Lower lobe of right lung (tissue), 2 donors: ENCODE results near the gene CGNL1. TPM values are rescaled to one million over a fixed set of nuclear protein-coding genes. Genes with fewer than 3 reads are reported as not detected.

Experiments used
- ATAC-seq, 2 donors: fragments of 200-7000 bp; cut with Tn5 transposase; one replicate each; pipeline ENCODE4 v1.9.1; 2020 to 2022; ENCODE audit warnings: mild to moderate bottlenecking in 2 of 2, moderate library complexity in 2 of 2
- DNase-seq: peaks from one replicate; pipeline ENCODE4 v3.0.0-alpha.2; 2020
- H3K27ac ChIP-seq: fragments of 200-600 bp; one replicate; pipeline ENCODE4 v1.8.0; 2022
- H3K27me3 ChIP-seq: fragments of 200-600 bp; one replicate; pipeline ENCODE4 v1.8.0; 2022; ENCODE audit warnings: low read depth
- H3K36me3 ChIP-seq: fragments of 200-600 bp; one replicate; pipeline ENCODE4 v1.8.0; 2022; ENCODE audit warnings: mild to moderate bottlenecking
- H3K4me1 ChIP-seq: fragments of 200-600 bp; one replicate; pipeline ENCODE4 v1.8.0; 2022
- H3K4me3 ChIP-seq: fragments of 200-600 bp; one replicate; pipeline ENCODE4 v1.8.0; 2022; ENCODE audit warnings: mild to moderate bottlenecking
- H3K9me3 ChIP-seq: fragments of 200-600 bp; one replicate; pipeline ENCODE4 v1.8.0; 2022
- intact Hi-C: fragments of 100-400 bp; cut with DNase I; formaldehyde crosslinking; loops from one replicate; pipeline ENCODE4 v1.11.0; 2022
- total RNA-seq: library from RNA; stranded (reverse); fragmentation: NEBNext Ultra II Directional; extraction: Animal tissue kit (Norgen Biotek cat#: 25700); gene quantifications from one replicate; pipeline ENCODE4 v1.2.1, GENCODE V29; 2021
- TF ChIP-seq, protein P1 (sequence below): fragments of 200-600 bp; IDR thresholded peaks from one replicate; pipeline ENCODE4 v1.8.0; 2022; ENCODE audit warnings: antibody characterized with exemption, mild to moderate bottlenecking
- donor health status: DM: no; HTN: yes; CAD: no; lungs with severe emphysema.

Gene CGNL1
- total RNA-seq, 1 donor from 2014 or later = 46.0 TPM

- no peak overlapping the region for H3K4me3 ChIP-seq
- TF ChIP-seq, protein P1, sequence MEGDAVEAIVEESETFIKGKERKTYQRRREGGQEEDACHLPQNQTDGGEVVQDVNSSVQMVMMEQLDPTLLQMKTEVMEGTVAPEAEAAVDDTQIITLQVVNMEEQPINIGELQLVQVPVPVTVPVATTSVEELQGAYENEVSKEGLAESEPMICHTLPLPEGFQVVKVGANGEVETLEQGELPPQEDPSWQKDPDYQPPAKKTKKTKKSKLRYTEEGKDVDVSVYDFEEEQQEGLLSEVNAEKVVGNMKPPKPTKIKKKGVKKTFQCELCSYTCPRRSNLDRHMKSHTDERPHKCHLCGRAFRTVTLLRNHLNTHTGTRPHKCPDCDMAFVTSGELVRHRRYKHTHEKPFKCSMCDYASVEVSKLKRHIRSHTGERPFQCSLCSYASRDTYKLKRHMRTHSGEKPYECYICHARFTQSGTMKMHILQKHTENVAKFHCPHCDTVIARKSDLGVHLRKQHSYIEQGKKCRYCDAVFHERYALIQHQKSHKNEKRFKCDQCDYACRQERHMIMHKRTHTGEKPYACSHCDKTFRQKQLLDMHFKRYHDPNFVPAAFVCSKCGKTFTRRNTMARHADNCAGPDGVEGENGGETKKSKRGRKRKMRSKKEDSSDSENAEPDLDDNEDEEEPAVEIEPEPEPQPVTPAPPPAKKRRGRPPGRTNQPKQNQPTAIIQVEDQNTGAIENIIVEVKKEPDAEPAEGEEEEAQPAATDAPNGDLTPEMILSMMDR = no peak
- H3K9me3 ChIP-seq = no peaks in the 10 kb centered on the region
- peaks cover 18% of the 10 kb centered on the region for H3K36me3 ChIP-seq
- peak overlapping the region; percentile 87 for H3K27ac ChIP-seq
- ATAC-seq (peak; percentile 70 to 83), DNase-seq (peak; percentile 85)
- H3K27me3 ChIP-seq = no peaks in the 10 kb centered on the region
- intact Hi-C loops = no loop called here
- peaks cover 42% of the 10 kb centered on the region for H3K4me1 ChIP-seq
Measured at GRCh38 chr15:57550640-57551039, 174.3 kb downstream of the CGNL1 start.

- no peaks in the 10 kb centered on the region for H3K27me3 ChIP-seq
- intact Hi-C loops = no loop called here
- no peak overlapping the region for H3K4me3 ChIP-seq
- no peaks in the 10 kb centered on the region for H3K9me3 ChIP-seq
- H3K4me1 ChIP-seq = peaks cover 42% of the 10 kb centered on the region
- H3K36me3 ChIP-seq = peaks cover 7% of the 10 kb centered on the region
- peak overlapping the region; percentile 87 for H3K27ac ChIP-seq
- DNase-seq (no peak), ATAC-seq (peak; percentile 77 to 84)
- TF ChIP-seq, protein P1 = no peak
Measured at GRCh38 chr15:57551715-57552677, 175.7 kb downstream of the CGNL1 start.

DNA sequence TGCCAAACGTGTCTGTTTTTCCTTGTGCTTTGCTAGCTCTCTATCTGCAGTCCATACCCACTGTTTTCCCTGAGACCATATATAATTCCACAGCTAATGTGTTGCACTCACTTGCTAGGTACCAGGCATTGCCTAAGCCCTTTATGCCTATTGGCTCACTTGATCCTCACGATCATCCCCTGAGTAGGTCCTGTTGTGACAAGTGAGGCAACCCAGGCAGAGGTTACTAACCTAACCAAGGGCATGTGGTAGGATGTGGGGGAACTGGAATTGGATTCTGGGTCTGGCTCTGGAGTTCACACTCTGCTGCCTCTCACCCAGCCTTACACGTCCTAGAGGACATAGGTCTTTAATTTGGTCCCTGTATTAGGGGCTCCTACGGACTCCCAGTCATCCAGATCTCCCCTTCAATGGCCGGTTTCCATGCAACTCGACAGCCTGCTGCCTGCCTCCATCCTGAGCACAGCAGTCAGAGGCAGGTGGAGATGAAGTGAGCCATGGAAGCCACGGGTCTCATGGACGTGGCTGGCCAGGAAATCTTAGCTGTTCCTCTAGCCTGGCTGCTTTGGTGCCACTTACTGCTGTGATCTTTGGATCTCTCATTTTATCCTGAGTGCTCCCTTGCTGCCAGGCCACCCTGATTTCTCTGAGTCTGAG lies 176.5 kb downstream of the CGNL1 start:
- TF ChIP-seq, protein P1 = no peak
- H3K4me1 ChIP-seq = peaks cover 42% of the 10 kb centered on the region
- intact Hi-C loops = no loop called here
- ATAC-seq (no peak), DNase-seq (no peak)
- H3K4me3 ChIP-seq = no peak overlapping the region
- H3K27me3 ChIP-seq = no peaks in the 10 kb centered on the region
- H3K27ac ChIP-seq = peak overlapping the region; percentile 87
- no peaks in the 10 kb centered on the region for H3K36me3 ChIP-seq
- H3K9me3 ChIP-seq = no peaks in the 10 kb centered on the region

- TF ChIP-seq, protein P1 = no peak
- Histone ChIP-seq H3K4me3 (no peak overlapping the region), H3K36me3 (no peaks in the 10 kb centered on the region), H3K27ac (peak overlapping the region; percentile 87), H3K4me1 (peaks cover 42% of the 10 kb centered on the region), H3K9me3 (no peaks in the 10 kb centered on the region), H3K27me3 (no peaks in the 10 kb centered on the region)
- DNase-seq (no peak), ATAC-seq (no peak)
- intact Hi-C loops = no loop called here
Measured at GRCh38 chr15:57553526-57553925, 177.2 kb downstream of the CGNL1 start.

DNA sequence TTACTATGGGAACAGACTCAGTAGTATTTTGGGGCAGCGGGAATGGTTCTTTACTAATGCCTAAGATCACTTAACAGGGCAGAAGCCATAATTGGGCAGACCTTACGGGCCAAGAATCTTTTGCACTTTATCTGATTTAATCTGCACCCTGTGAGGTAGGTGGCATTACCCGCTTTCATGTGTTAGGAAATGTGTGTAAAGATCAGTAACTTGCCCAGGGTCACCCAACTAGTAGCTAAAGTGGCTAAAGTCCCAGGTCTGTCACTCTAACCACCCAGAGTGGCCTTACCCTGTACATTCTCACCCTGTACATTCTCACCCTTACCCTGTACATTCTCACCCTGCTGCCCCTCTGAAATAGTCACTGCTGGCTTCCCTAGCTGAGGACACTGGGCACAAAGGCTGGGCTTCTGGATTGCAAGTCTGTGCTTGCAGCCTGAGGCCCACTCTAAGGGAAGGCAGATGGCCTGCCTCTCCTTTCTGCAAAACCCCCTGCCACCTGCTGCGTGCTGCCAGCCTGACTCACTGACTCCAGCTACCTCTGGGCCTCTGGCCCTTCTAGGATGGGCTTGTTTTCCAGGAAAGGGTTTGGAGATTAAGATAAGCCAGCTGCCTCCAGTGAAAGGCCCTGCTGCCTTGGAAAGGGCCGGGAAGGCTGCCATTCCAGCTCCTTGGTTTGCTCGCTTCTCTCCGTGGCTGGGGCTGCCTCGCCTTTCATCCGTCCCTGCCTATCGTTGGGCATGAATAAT lies 177.9 kb downstream of the CGNL1 start:
- Histone ChIP-seq H3K4me3 (no peak overlapping the region), H3K36me3 (no peaks in the 10 kb centered on the region), H3K27me3 (no peaks in the 10 kb centered on the region), H3K4me1 (peaks cover 42% of the 10 kb centered on the region), H3K27ac (peak overlapping the region; percentile 87), H3K9me3 (no peaks in the 10 kb centered on the region)
- intact Hi-C loops = no loop called here
- DNase-seq (no peak), ATAC-seq (no peak)
- TF ChIP-seq, protein P1 = no peak
